Loucy (cell line): Measurements from ENCODE around the gene RNF182.

Experiments
- H2AFZ ChIP-seq: fragments of 200-600 bp; sonication (generic); 2 replicates; pipeline ENCODE4 v1.6.0; 2016; ENCODE audit warnings: antibody characterized with exemption, mild to moderate bottlenecking, low read length, moderate library complexity
- H3F3A ChIP-seq: fragments of 200-600 bp; 2 replicates; pipeline ENCODE4 v1.6.0; 2016; ENCODE audit warnings: antibody characterized with exemption, low read depth, mild to moderate bottlenecking
- H3K27me3 ChIP-seq: fragments of 200-600 bp; sonication (generic); 2 replicates; pipeline ENCODE4 v1.6.1; 2014; ENCODE audit warnings: low read length, mild to moderate bottlenecking; ENCODE audit not compliant: insufficient read depth, poor library complexity, severe bottlenecking
- H3K36me3 ChIP-seq: fragments of 200-600 bp; sonication (generic); 2 replicates; pipeline ENCODE4 v1.6.1; 2016; ENCODE audit warnings: low read length; ENCODE audit not compliant: insufficient read depth
- H3K4me1 ChIP-seq: fragments of 200-600 bp; sonication (generic); 2 replicates; pipeline ENCODE4 v1.5.1; 2014; ENCODE audit warnings: low read length, mild to moderate bottlenecking; ENCODE audit not compliant: insufficient read depth, poor library complexity, severe bottlenecking
- H3K4me2 ChIP-seq: fragments of 200-600 bp; sonication (generic); 2 replicates; pipeline ENCODE4 v1.6.0; 2014; ENCODE audit warnings: antibody characterized with exemption, low read length, low read depth, mild to moderate bottlenecking; ENCODE audit not compliant: poor library complexity, severe bottlenecking
- H3K4me3 ChIP-seq: fragments of 200-600 bp; sonication (generic); 2 replicates; pipeline ENCODE4 v1.5.1; 2014; ENCODE audit warnings: low read length, mild to moderate bottlenecking, mixed read lengths; ENCODE audit not compliant: poor library complexity, severe bottlenecking
- H3K79me2 ChIP-seq: fragments of 200-600 bp; sonication (generic); 2 replicates; pipeline ENCODE4 v1.6.1; 2014; ENCODE audit warnings: low read length; ENCODE audit not compliant: insufficient read depth
- H3K9ac ChIP-seq: fragments of 200-600 bp; sonication (generic); 2 replicates; pipeline ENCODE4 v1.6.0; 2014; ENCODE audit warnings: mild to moderate bottlenecking, low read depth, low read length, moderate library complexity; ENCODE audit not compliant: poor library complexity, severe bottlenecking
- H3K9me2 ChIP-seq: fragments of 200-600 bp; sonication (generic); replicated peaks from 2 replicates; pipeline ENCODE4 v1.6.1; 2016; ENCODE audit warnings: low read depth, low read length, mixed read lengths
- H3K9me3 ChIP-seq: fragments of 200-600 bp; sonication (generic); 2 replicates; pipeline ENCODE4 v1.6.1; 2014; ENCODE audit warnings: mild to moderate bottlenecking, antibody characterized with exemption, low read length, low read depth; ENCODE audit not compliant: insufficient read depth
- H4K20me1 ChIP-seq: fragments of 200-600 bp; sonication (generic); 2 replicates; pipeline ENCODE4 v1.6.0; 2014; ENCODE audit warnings: antibody characterized with exemption, low read length, mild to moderate bottlenecking; ENCODE audit not compliant: insufficient read depth, poor library complexity, severe bottlenecking
- EZH2phosphoT487 ChIP-seq: fragments of 200-600 bp; IDR thresholded peaks from 2 replicates; pipeline ENCODE4 v1.6.1; 2018; ENCODE audit warnings: antibody characterized with exemption, mild to moderate bottlenecking, moderate library complexity, borderline replicate concordance
- TF ChIP-seq, protein P1 (sequence below): fragments of 200-600 bp; sonication (generic); conservative IDR thresholded peaks from 2 replicates; pipeline ENCODE4 v1.5.1; 2014; ENCODE audit warnings: mild to moderate bottlenecking, antibody characterized with exemption, low read length

RNF182 gene

GRCh38 chr6:14012313-14013030 lies 87.7 kb downstream of the RNF182 start:
- H3K9me2 ChIP-seq, result no peaks in the 10 kb centered on the region
- no peaks in the 10 kb centered on the region for H4K20me1 ChIP-seq
- H3K4me3 ChIP-seq, result no peak overlapping the region
- no peaks in the 10 kb centered on the region for H3F3A ChIP-seq
- H3K4me2 ChIP-seq, result no peak overlapping the region
- no peaks in the 10 kb centered on the region for H3K9me3 ChIP-seq
- TF ChIP-seq EZH2phosphoT487, result no peak
- TF ChIP-seq, protein P1, sequence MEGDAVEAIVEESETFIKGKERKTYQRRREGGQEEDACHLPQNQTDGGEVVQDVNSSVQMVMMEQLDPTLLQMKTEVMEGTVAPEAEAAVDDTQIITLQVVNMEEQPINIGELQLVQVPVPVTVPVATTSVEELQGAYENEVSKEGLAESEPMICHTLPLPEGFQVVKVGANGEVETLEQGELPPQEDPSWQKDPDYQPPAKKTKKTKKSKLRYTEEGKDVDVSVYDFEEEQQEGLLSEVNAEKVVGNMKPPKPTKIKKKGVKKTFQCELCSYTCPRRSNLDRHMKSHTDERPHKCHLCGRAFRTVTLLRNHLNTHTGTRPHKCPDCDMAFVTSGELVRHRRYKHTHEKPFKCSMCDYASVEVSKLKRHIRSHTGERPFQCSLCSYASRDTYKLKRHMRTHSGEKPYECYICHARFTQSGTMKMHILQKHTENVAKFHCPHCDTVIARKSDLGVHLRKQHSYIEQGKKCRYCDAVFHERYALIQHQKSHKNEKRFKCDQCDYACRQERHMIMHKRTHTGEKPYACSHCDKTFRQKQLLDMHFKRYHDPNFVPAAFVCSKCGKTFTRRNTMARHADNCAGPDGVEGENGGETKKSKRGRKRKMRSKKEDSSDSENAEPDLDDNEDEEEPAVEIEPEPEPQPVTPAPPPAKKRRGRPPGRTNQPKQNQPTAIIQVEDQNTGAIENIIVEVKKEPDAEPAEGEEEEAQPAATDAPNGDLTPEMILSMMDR, result no peak
- no peaks in the 10 kb centered on the region for H3K36me3 ChIP-seq
- no peak overlapping the region for H3K9ac ChIP-seq
- no peaks in the 10 kb centered on the region for H3K4me1 ChIP-seq
- no peaks in the 10 kb centered on the region for H3K79me2 ChIP-seq
- no peak overlapping the region for H2AFZ ChIP-seq
- H3K27me3 ChIP-seq, result peaks cover 9% of the 10 kb centered on the region

GRCh38 chr6:14015964-14016363 lies 91.2 kb downstream of the RNF182 start:
- no peak overlapping the region for H3K4me3 ChIP-seq
- no peak overlapping the region for H2AFZ ChIP-seq
- H3K79me2 ChIP-seq, result no peaks in the 10 kb centered on the region
- peaks cover 2% of the 10 kb centered on the region for H3K27me3 ChIP-seq
- no peaks in the 10 kb centered on the region for H3F3A ChIP-seq
- H3K4me2 ChIP-seq, result no peak overlapping the region
- no peaks in the 10 kb centered on the region for H3K9me3 ChIP-seq
- H3K36me3 ChIP-seq, result no peaks in the 10 kb centered on the region
- TF ChIP-seq EZH2phosphoT487, result no peak
- TF ChIP-seq, protein P1, result no peak
- H3K4me1 ChIP-seq, result no peaks in the 10 kb centered on the region
- H3K9ac ChIP-seq, result no peak overlapping the region
- H3K9me2 ChIP-seq, result no peaks in the 10 kb centered on the region
- H4K20me1 ChIP-seq, result no peaks in the 10 kb centered on the region

GRCh38 chr6:14016432-14016831 lies 91.7 kb downstream of the RNF182 start:
- no peaks in the 10 kb centered on the region for H3K36me3 ChIP-seq
- H4K20me1 ChIP-seq, result no peaks in the 10 kb centered on the region
- H2AFZ ChIP-seq, result no peak overlapping the region
- H3K9me3 ChIP-seq, result no peaks in the 10 kb centered on the region
- H3K79me2 ChIP-seq, result no peaks in the 10 kb centered on the region
- TF ChIP-seq, protein P1, result no peak
- TF ChIP-seq EZH2phosphoT487, result no peak
- H3K4me2 ChIP-seq, result no peak overlapping the region
- H3K9ac ChIP-seq, result no peak overlapping the region
- H3K27me3 ChIP-seq, result no peaks in the 10 kb centered on the region
- H3K9me2 ChIP-seq, result no peaks in the 10 kb centered on the region
- H3K4me3 ChIP-seq, result no peak overlapping the region
- H3F3A ChIP-seq, result no peaks in the 10 kb centered on the region
- H3K4me1 ChIP-seq, result no peaks in the 10 kb centered on the region
